AG20443 (cell line): Measurements from ENCODE around the gene LTBP1.
"Not testable (repeated sequence)": the region's sequence is repeated elsewhere in the genome, so short reads cannot be mapped to it uniquely, and the experiment has no call there.

Experiments used
- DNase-seq: peaks from one replicate; pipeline ENCODE4 v3.0.0; 2012; ENCODE audit warnings: low spot score, mixed read lengths

Gene LTBP1, protein sequence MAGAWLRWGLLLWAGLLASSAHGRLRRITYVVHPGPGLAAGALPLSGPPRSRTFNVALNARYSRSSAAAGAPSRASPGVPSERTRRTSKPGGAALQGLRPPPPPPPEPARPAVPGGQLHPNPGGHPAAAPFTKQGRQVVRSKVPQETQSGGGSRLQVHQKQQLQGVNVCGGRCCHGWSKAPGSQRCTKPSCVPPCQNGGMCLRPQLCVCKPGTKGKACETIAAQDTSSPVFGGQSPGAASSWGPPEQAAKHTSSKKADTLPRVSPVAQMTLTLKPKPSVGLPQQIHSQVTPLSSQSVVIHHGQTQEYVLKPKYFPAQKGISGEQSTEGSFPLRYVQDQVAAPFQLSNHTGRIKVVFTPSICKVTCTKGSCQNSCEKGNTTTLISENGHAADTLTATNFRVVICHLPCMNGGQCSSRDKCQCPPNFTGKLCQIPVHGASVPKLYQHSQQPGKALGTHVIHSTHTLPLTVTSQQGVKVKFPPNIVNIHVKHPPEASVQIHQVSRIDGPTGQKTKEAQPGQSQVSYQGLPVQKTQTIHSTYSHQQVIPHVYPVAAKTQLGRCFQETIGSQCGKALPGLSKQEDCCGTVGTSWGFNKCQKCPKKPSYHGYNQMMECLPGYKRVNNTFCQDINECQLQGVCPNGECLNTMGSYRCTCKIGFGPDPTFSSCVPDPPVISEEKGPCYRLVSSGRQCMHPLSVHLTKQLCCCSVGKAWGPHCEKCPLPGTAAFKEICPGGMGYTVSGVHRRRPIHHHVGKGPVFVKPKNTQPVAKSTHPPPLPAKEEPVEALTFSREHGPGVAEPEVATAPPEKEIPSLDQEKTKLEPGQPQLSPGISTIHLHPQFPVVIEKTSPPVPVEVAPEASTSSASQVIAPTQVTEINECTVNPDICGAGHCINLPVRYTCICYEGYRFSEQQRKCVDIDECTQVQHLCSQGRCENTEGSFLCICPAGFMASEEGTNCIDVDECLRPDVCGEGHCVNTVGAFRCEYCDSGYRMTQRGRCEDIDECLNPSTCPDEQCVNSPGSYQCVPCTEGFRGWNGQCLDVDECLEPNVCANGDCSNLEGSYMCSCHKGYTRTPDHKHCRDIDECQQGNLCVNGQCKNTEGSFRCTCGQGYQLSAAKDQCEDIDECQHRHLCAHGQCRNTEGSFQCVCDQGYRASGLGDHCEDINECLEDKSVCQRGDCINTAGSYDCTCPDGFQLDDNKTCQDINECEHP (N-terminal part only)

DNA sequence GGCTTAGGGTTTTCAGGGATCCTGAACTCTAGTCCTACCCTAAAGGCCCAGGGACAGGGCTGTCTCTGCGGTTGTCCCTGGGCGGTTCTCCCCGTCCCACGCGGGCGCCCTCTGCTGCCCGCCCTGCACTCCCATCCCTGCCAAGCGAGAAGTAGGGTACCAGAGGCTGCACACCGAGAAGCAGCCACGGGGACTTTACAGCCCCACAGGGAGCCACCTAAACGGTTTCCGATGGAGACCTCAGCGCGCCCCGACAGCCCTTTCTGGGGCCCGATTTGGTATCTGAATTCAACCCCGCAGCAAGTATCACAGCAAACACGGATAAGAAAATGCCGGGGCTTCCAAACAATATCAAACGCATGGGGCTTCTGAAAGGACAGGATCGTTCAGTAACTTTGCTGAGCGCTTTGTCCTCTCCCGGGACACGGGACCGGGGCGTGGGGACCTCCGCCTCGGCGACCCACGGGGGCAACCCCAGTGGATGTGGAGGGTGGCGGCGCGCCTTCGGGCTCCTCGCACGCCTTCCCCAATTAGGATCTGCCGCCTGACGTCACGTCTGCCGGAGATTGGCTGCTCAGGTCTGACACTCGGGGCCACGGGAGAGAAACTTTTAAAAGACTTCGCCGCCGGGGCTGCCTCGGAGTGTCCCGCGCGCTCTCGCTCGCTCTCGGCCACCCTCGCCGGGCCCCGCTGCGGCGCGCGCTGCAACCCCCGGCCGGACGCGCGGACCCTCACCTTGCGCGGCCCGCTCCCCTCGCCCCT is at the start of gene LTBP1:
Gene LTBP1 (plus strand): TSS at position 640 of the 762 bp plus-strand sequence. CDS start 372 bp downstream, outside the sequence.
- peak; percentile 88 for DNase-seq

DNA sequence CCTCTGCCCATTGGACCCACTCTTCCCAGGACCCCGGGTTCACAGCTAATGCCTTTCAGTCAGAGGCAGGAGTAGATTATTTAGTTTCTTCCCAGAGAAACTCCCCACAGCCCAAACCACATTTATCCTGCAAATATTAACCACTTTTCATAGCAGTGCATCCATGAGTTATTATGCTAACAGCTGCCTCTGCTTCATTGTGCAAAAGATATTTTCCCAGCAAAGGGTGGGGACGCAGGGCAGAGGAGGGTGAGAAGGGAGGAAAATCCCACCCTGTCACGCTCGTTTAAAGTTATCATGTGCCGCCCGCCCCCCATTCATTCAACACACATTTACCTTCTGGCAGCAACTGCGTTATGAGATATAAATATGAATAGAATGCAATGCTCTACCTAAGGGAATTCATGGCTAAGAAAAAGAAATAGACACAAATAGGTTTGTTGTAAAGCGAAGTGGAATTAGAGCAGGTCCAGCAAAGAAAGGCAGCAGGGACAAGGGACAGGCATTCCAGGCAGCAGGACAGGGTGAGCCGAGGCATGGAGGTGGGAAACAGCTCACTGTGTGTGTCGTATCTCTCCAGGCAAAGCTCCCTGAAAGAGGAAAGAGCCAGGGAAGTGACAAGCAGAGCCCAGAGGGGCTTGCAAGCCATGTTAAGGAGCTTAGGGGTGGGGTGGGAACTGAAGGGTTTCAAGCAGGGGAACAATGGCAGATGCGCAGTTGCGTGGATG is 46.3 kb upstream of the LTBP1 start:
- no peak for DNase-seq

DNA sequence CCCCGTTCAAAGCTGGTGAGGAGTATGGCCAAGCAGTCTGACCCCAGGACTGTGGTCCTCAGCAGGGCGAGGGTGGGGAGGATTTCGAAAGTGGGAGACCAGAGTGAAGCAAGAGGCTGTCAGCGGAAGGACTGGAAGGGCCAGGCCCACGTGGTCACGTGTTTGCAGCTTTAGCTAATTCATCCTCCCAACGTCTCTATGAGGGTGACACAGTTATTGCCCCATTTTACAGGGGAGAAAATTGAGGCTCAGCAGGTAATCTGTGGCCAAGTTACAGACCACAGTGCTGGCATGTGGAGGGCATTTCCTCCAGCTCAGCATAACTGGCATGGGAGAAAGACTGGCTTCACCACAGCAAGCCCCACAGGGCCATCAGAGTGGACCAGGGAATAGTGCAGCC is 45.4 kb upstream of the LTBP1 start:
- DNase-seq: no peak

DNA sequence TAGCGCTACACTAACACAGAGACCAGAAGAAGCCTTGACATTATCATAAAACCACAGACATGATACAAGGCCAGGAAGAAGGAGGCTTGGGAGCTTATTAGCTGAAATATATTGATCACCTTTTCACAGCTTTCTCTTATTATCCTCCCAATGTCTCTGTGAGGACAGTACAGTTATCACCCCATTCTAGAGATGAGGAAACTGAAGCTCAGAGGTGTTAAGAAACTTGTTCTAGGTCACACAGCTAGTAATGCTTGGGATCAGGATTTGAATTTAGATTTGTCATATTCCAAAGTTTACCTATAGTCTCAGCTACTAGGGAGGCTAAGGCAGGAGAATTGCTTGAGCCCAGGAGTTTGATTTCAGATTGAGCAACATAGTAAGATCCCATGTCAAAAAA is 44.6 kb upstream of the LTBP1 start:
- DNase-seq: no peak

DNA sequence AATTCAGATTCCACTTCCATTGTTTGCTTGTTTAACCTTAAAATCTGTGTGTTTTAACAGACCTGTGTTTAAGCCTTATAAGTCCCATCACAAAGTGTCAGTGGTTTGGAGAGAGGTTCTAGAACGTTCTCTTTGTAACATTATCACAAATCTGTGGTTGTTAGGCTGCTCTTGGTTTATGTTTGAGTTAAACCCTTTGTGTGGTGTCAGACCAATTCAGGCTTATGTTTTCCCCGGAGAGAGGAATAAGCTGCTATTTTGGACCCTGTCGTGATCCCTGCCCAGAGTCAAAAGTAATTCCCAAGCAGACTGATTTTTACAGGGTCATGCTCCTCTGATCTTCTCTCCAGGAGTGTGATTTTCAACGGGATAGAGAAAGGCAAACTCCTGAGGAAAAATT is 43.8 kb upstream of the LTBP1 start:
- DNase-seq: no peak

DNA sequence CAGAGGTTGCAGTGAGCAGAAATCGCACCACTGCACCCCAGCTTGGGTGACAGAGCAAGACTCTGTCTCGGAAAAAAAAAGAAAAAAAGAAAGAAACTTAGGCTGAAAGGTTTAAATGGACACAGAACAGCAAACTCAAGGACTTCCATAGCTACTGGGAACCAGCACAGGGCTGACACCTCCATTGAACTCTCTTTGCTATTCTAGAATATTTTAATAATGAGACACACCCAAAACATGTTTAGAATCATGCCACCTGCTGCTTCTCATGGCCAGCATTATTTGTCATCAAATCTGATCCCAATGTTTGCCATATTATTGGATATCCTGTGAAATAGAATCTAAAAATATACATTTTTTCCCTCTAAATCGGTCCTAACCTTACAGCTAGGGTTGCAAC is 42.7 kb upstream of the LTBP1 start:
- no peak for DNase-seq

DNA sequence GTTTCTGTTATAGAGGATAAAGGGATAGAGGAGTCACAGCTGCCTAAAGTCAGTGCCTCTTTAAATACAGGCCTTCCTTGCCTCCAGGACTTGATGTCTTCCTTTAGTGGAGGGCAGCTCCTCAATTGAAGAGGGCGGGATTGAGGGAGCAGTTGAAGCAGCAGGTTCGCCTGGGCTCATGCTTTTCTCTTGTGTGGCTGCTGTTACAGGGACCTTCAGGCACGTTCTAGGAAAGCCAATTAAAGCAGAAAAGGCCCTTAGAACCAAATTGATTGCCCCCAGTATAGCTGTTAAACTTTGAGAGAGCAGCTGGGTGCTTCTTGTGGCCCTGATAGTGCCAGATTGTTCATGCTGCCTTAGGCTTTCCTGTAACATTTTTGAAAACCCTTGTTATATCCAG is 42.0 kb upstream of the LTBP1 start:
- DNase-seq: no peak

DNA sequence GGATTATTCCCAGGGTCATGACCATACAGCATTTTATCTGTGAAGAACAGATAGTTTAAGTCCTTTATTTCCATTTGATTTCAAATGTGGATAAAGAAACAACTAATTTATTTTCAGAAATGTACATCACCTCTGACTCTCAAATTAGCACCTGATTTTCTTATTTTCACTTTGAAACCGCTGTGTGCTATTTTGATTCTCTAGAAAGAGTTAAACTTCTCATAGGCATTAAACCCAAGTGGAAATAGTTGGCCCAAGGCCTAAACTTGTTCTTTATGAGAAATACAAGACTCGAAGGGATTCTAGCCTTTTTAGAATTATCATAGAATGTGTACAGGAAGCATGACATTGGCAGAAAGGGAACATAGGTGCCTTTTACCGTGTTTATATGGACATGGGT is 41.5 kb upstream of the LTBP1 start:
- no peak for DNase-seq

DNA sequence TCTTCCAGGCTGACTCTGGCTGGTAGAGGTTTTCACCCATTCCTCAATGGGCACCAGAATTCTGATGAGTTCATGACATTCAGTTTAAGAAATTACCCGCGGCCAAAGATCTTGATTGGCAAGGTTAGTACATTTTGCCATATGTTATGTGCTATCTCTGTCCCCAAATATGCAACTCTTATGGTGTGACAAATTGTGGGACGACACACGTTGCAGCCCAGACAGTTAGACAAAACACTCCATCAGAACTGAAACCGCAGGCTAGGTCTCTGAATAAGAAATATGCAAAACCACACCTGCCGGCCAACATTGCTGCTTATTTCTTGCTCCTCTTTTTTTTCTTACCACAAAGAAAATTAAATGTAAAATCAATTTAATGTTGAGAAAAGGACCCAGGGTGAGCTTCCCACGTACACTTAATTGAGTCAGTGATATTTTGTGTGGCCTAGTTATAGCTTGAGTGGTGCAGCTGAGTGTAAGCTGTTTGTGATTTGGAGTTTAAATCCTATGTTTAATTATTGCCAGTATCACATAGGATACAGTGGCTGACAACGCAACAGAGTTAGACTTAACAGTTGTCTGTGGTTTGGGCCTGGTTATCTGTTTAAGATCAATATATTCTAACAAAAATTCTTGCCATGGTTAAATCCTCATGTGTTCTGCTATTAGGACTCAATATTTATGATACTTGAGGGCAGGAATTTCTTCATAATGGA is 35.7 kb upstream of the LTBP1 start:
- no peak for DNase-seq

DNA sequence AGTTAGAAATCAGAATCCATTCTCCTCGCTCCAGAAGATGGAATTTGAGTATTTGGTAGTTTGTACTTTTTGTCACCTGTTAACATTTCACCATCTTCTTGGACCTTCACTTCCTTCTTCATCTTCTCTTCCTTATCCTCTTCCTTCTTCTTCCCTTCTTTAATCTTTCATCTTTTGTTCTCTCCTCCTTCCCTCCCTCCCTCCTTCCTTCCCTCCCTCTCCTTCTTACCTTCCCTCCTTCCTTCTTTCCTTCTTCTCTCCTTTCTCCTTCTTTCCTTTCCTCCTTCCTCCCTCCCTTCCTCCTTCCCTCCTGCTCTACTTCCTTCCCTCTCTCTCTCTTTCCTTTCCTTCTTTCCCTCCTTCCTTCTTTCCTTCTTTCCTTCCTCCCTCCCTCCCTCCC is 31.1 kb upstream of the LTBP1 start:
- no peak for DNase-seq

DNA sequence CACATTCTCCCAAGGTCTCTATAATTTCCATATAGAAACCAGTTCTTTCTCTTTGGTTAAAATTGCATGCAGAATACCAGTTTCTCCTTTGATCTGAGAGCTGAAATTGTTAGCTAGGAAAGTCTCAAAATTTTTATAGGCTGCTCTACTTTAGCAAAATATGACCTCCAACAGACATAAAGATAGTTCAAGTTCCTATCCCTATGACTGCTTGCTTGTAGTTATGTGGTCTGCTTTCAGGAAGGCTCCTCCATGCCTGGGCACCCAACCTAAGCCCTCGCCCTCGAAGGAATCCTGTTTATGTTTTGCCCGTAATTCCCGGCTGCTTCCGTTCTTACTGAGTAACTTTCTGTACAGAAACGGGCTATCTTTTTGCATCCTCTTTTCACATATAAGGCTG is 28.0 kb upstream of the LTBP1 start:
- DNase-seq: no peak

DNA sequence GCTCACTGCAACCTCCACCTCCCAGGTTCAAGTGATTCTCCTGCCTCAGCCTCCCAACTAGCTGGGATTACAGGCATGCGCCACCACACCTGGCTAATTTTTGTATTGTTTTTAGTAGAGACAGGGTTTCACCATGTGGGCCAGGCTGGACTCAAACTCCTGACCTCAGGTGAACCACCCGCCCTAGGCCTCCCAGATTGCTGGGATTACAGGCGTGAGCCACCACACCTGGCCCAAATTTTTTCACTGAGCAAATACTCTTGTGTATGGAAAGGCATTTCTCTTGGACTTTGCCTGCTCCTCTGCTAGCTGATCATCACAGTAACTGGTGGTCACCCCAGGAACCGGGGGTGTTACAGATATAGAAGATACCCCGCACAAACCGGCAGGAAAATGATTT is 26.9 kb upstream of the LTBP1 start:
- not testable (repeated sequence) for DNase-seq

DNA sequence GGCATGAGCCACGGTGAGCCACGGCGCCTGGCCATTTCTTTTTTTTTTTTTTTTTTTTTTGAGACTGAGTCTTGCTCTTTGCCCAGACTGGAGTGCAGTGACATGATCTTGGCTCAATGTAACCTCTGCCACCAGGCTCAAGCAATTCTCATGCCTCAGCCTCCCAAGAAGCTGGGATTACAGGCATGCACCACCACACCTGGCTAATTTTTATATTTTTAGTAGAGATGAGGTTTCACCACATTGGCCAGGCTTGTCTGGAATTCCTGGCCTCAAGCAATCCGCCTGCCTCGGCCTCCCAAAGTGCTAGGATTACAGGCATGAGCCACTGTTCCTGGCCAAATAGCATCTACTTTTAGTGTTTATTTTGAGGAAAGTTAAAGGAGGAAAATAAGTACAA is 25.3 kb upstream of the LTBP1 start:
- DNase-seq: not testable (repeated sequence)

DNA sequence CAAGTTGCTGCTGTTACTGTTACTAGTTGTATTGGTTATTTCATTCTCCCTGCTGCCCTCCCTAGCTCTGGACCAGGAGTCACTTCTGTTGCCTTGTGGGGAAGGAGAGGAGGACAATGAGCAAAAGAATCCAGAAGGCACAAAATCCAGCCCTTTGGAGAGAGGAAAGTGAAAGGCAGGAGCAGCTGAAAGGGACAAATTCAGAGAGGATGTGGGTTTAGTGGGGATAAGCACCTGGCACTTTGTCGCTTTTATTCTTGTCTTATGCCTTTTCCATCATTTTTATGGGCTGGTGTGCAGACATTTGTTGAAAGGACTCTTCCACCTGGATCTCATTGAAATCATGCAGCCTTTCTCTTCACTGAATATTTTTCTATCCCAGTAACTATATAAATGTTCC is 24.3 kb upstream of the LTBP1 start:
- no peak for DNase-seq

DNA sequence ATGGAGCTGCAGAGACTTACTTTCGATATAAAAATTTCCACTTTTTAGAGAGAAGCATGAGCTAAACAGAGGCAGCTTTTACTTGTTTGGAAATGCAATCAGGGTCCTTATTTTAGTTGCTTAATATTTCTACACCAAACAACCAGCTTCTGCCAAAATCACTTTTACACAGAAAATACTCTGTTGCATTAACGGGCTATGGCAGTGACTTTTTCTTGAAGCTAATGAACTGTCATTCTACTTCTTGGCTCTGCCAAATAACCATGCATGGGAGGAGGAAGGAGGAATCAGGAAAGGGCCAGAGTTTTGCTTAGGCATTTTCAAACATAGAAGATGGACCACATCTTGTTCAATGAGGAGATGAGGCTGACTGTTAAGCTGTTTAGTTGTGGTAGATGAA is 23.6 kb upstream of the LTBP1 start:
- DNase-seq: no peak

DNA sequence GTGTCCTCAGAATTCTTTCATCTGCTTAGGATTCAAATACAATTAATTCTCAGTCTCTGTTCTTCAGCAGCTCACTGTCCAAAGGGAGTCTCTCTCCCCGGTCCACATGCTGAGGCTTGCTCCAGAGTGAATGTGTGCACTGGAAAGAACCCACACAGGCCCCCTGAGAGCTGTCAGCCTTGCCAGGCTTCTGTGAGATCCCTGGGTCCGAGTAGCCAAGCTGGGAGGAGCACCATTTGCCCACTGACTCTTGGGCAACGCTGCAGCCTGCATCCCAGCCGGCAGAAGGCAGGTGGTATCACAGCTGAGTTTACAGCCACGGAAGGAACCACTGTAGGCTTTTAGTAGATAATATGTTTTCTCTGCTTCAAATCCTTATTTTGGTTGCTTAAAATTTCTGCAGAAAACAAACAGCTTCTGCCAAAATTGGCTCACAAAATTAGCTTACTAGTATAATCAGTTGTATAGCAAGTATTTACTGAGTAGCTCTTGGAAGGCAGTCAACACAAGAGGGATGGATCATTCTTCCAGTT is 21.4 kb upstream of the LTBP1 start:
- DNase-seq: no peak

DNA sequence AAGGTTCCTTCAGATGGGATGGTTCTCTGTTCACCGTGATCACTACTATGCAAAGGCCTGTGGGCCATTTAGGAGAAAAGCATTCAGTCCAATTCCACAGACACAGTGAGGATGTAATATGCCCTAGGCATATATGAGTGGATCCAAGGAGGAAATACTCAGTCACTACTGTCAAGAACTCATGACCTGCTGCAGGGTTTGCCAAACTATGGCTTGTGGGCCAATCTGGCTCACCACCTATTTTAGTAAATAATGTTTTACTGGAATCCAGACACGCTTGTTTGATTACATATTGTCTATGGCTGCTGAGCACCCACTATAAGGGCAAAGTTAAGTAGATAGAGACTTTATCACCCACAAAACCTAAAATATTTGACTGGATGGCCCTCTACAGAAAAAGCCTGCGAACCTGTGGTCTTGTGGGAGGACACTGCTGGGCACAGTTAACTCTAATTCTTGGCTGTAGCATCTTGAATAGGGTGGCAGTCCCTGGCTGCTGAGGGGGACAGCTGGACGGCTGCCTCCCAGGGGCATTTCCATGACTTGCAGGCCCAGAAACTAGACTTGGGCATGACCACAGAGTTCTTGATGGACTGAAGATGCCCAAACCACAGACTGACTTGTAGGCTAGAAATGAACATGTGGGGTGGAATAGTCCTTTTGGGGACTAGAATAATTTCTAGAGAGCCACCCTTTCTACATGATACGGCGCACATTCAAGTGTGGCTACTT is 20.6 kb upstream of the LTBP1 start:
- no peak for DNase-seq

DNA sequence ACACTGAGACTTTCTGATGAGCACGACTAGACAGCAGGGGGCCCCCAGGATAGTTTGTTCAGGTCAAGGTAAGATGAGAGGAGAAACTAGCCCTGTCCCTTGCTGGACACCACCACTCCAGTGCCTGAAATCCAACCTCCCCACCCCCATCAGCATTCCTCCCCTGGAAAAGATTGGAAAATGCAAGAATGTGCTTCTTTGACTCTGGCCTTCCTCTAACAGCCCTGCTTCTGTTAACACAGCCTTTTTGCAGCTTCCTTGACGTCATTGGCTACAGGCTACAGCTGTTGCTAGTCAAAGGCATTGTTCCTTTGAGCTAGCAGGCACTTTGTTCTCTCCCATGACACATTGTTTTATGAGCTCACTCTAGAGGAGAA is 20.1 kb upstream of the LTBP1 start:
- DNase-seq: peak; percentile 47

DNA sequence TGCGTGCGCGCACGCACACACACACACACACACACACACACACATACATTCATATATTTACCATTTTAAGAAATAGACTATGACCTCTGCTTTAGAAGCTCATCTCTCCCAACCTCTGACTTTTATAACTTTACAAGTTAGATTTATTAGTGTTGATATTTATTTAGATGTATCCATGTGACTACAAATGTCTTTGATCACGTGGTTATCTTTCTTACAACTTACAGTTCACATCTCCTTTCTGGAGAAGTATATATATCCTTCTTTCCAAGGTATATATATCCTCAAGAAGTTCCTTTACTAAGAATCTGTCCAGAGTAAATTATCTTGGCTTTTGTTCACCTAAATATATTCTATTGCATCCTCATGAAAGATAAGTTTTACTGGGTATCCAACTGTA is 16.3 kb upstream of the LTBP1 start:
- no peak for DNase-seq

DNA sequence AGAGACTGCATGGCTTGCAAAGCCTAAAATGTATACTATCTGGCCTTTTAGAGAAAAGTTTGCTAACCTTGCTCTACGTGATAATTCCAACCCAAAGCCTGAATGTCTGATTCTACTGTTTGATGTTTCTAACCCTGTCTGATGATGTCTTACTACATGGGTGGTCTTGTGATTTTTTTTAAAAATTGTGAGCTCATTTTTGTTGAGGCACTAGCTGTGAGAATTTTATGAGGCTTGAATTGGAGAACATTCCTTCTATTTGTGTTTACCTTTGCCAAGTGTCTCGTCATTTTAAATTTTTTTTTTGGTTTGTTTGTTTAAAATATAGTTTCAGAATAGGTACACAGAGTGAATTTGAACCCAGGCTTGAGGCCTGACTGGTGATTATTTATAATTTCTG is 15.2 kb upstream of the LTBP1 start:
- no peak for DNase-seq
